Measurements from ENCODE around the gene SEC31B. TPM values are rescaled to one million over a fixed set of nuclear protein-coding genes. Genes with fewer than 3 reads are reported as not detected.

Gene SEC31B
- total RNA-seq, 1 donor from 2014 or later = 3.7 TPM

- FAIRE-seq (no peak), DNase-seq (ENCODE audit: low spot score in 2 of 2) (no peak)
Measured at GRCh38 chr10:100501423-100501822, 18.2 kb downstream of the SEC31B start.

GRCh38 chr10:100498059-100498458 is 21.6 kb downstream of the SEC31B start:
- FAIRE-seq (no peak), DNase-seq (ENCODE audit: low spot score in 2 of 2) (no peak)

GRCh38 chr10:100496567-100496966 is 23.1 kb downstream of the SEC31B start:
- FAIRE-seq (no peak), DNase-seq (ENCODE audit: low spot score in 2 of 2) (no peak)

GRCh38 chr10:100490531-100490930 is 29.1 kb downstream of the SEC31B start:
- FAIRE-seq (no peak), DNase-seq (ENCODE audit: low spot score in 2 of 2) (no peak)

GRCh38 chr10:100489396-100489795 is 30.3 kb downstream of the SEC31B start:
- no peak for FAIRE-seq

GRCh38 chr10:100487529-100487928 is 32.1 kb downstream of the SEC31B start:
- FAIRE-seq (no peak), DNase-seq (ENCODE audit: low spot score in 2 of 2) (no peak)

More at GRCh38 chr10:100489396-100489795, 30.3 kb downstream of the SEC31B start:
- DNase-seq (ENCODE audit: low spot score in 2 of 2) = no peak

- DNase-seq (ENCODE audit: low spot score in 2 of 2) = no peak
- no peak for FAIRE-seq
Measured at GRCh38 chr10:100485801-100486495, 33.7 kb downstream of the SEC31B start.

- DNase-seq (ENCODE audit: low spot score in 2 of 2) = no peak
Measured at GRCh38 chr10:100485366-100485765, 34.3 kb downstream of the SEC31B start.

GRCh38 chr10:100483876-100484666 is 35.6 kb downstream of the SEC31B start:
- FAIRE-seq = no peak

More at GRCh38 chr10:100485366-100485765, 34.3 kb downstream of the SEC31B start:
- no peak for FAIRE-seq

GRCh38 chr10:100482834-100483185 is 36.9 kb downstream of the SEC31B start:
- FAIRE-seq = no peak

More at GRCh38 chr10:100483876-100484666, 35.6 kb downstream of the SEC31B start:
- no peak for DNase-seq (ENCODE audit: low spot score in 2 of 2)

GRCh38 chr10:100482181-100482833 is 37.4 kb downstream of the SEC31B start:
- FAIRE-seq (no peak), DNase-seq (ENCODE audit: low spot score in 2 of 2) (peak; percentile 42 to 62)

More at GRCh38 chr10:100482834-100483185, 36.9 kb downstream of the SEC31B start:
- DNase-seq (ENCODE audit: low spot score in 2 of 2) = no peak

- no peak for FAIRE-seq
Measured at GRCh38 chr10:100481462-100482081, 38.1 kb downstream of the SEC31B start.

GRCh38 chr10:100480002-100480401 is 39.7 kb downstream of the SEC31B start:
- DNase-seq (ENCODE audit: low spot score in 2 of 2) (no peak), FAIRE-seq (no peak)

More at GRCh38 chr10:100481462-100482081, 38.1 kb downstream of the SEC31B start:
- DNase-seq (ENCODE audit: low spot score in 2 of 2) = peak; percentile 76 to 86

- DNase-seq (ENCODE audit: low spot score in 2 of 2) (no peak), FAIRE-seq (no peak)
Measured at GRCh38 chr10:100479037-100479436, 40.6 kb downstream of the SEC31B start.

- FAIRE-seq (no peak), DNase-seq (ENCODE audit: low spot score in 2 of 2) (no peak)
Measured at GRCh38 chr10:100477970-100478369, 41.7 kb downstream of the SEC31B start.

- FAIRE-seq (no peak), DNase-seq (ENCODE audit: low spot score in 2 of 2) (no peak)
Measured at GRCh38 chr10:100470367-100470766, 49.3 kb downstream of the SEC31B start.

- no peak for FAIRE-seq
- DNase-seq (ENCODE audit: low spot score in 2 of 2) = no peak
Measured at GRCh38 chr10:100469756-100470155, 49.9 kb downstream of the SEC31B start.

GRCh38 chr10:100468978-100469377 is 50.7 kb downstream of the SEC31B start:
- FAIRE-seq (no peak), DNase-seq (ENCODE audit: low spot score in 2 of 2) (no peak)

GRCh38 chr10:100468322-100468721 is 51.3 kb downstream of the SEC31B start:
- DNase-seq (ENCODE audit: low spot score in 2 of 2) = no peak
- no peak for FAIRE-seq

- no peak for DNase-seq (ENCODE audit: low spot score in 2 of 2)
- no peak for FAIRE-seq
Measured at GRCh38 chr10:100462709-100463108, 57.0 kb downstream of the SEC31B start, which contains the start of gene WNT8B. Gene WNT8B (plus strand): TSS chr10:100463009. CDS start chr10:100463169, 160 bp downstream.

Data from frontal cortex (tissue), 4 donors.